Pancreas (tissue), 10 donors: ENCODE data around the gene NSMCE4A. TPM values are rescaled to one million over a fixed set of nuclear protein-coding genes. Genes with fewer than 3 reads are reported as not detected.

Experiments
- ATAC-seq, 4 donors: fragments of 200-7000 bp; cut with Tn5 transposase; one replicate each; pipeline versions ENCODE4 v1.8.0 to v1.9.1; 2020; ENCODE audit warnings: mild to moderate bottlenecking in 4 of 4, moderate library complexity in 4 of 4
- DNase-seq, 6 donors: peaks; one replicate each; pipeline ENCODE4 v3.0.0-alpha.2; 2020
- FAIRE-seq: peaks from 2 replicates; lab custom pipeline; 2012; peaks lifted over from hg19 to GRCh38; lab: Jason Lieb, UNC
- H3K27ac ChIP-seq, 4 donors: fragments of 200-600 bp; sonication (generic); 1 replicate in 3 of 4; 2 replicates in 1 of 4; pipeline versions ENCODE4 v1.5.0 to v1.8.0; 2020
- H3K27me3 ChIP-seq, 4 donors: fragments of 200-600 bp; one replicate each; pipeline ENCODE4 v1.8.0; 2021
- H3K36me3 ChIP-seq, 3 donors: fragments of 200-600 bp; sonication (generic) in 1 of 3; one replicate each; pipeline versions ENCODE4 v1.5.0 to v1.8.0; 2020 to 2021
- H3K4me1 ChIP-seq, 3 donors: fragments of 200-600 bp; one replicate each; pipeline ENCODE4 v1.8.0; 2021
- H3K4me3 ChIP-seq, 4 donors: fragments of 200-600 bp; sonication (generic) in 2 of 4; one replicate each; pipeline versions ENCODE4 v1.5.0 to v1.8.0; 2020 to 2021
- H3K9me3 ChIP-seq, 4 donors: fragments of 200-600 bp; one replicate each; pipeline ENCODE4 v1.8.0; 2021
- CTCF ChIP-seq, 4 donors: fragments of 200-600 bp; sonication (generic) in 3 of 4; IDR thresholded peaks; one replicate each; pipeline versions ENCODE4 v1.5.0 to v1.8.0; 2021; ENCODE audit warnings: antibody characterized with exemption in 4 of 4
- WGBS, 2 donors: extraction: QIAGEN DNeasy Blood & Tissue Kit; methylation state at CpG; one replicate each; pipeline ENCODE4 v1.1.7; 2013; 5-methylcytosine and 5-hydroxymethylcytosine counted together
- intact Hi-C, 3 donors: fragments of 100-400 bp; cut with DNase I; formaldehyde crosslinking; loops; one replicate each; pipeline versions ENCODE4 v1.11.1 to v1.14.2; 2022
- polyA plus RNA-seq, 2 donors: library from polyadenylated mRNA; stranded (reverse); fragments of 200-250 nt; gene quantifications; one replicate each; pipeline ENCODE4 v1.2.3, GENCODE V29; 2013
- total RNA-seq, 6 donors: library from RNA; stranded (reverse); fragmentation: NEBNext Ultra II Directional in 4 of 6; extraction: Animal tissue kit (Norgen Biotek cat#: 25700) in 4 of 6; gene quantifications; one replicate each; pipeline versions ENCODE4 v1.2.1 to v1.2.4, GENCODE V29; 2021 to 2023
- donor health status: healthy with polysubstance abuse.
- donor health status: DM: no; HTN: no; CAD: no; lungs with moderate emphysema.
- donor health status: DM: no; HTN: no; CAD: no.
- donor health status: control.
- donor health status: control.
- donor health status: Bipolar disorder and iron deficiency.
- donor health status: DM: yes; HTN: yes; CAD: no.
- donor health status: DM: no; HTN: no; CAD: no.
- donor health status: DM: no; HTN: no; CAD: no.
- donor health status: DM: yes; HTN: yes; CAD: no.

Gene NSMCE4A
- total and polyA plus RNA-seq, 8 donors, result 15.5 to 87.0 (median 24.5) TPM

- Histone ChIP-seq H3K9me3 (no peaks in the 10 kb centered on the region), H3K27ac (no peak overlapping the region), H3K36me3 (no peaks in the 10 kb centered on the region), H3K27me3 (no peaks in the 10 kb centered on the region), H3K4me3 (no peak overlapping the region), H3K4me1 (no peaks in the 10 kb centered on the region)
- WGBS, 2 donors, result 89 to 95% methylated on average over 2 of the region's 2 CpGs
- no peak for TF ChIP-seq CTCF (IDR thresholded peaks at IDR 0.05)
- no peak for FAIRE-seq
- no peak for ATAC-seq
- no peak for DNase-seq
- intact Hi-C loops, result no loop called here
Observed at GRCh38 chr10:121981346-121981745, 6.3 kb upstream of the NSMCE4A start.

GRCh38 chr10:121978511-121978910 lies 3.5 kb upstream of the NSMCE4A start:
- Histone ChIP-seq H3K36me3 (no peaks in the 10 kb centered on the region), H3K27me3 (no peaks in the 10 kb centered on the region), H3K4me1 (peaks cover under 1 to 5% (median 5%) of the 10 kb centered on the region in 3 donors), H3K9me3 (no peaks in the 10 kb centered on the region), H3K27ac (no peak overlapping the region), H3K4me3 (no peak overlapping the region)
- WGBS, 2 donors, result 95 to 97% methylated on average over 23 to 26 of the region's 26 CpGs
- intact Hi-C loops, result no loop called here
- TF ChIP-seq CTCF (IDR thresholded peaks at IDR 0.05), result no peak
- DNase-seq, result peak in 1 of 6 donors; percentile 61
- FAIRE-seq, result no peak
- no peak for ATAC-seq

- H3K4me1 ChIP-seq, result peaks cover 4 to 15% (median 8%) of the 10 kb centered on the region in 3 donors
- FAIRE-seq (no peak), ATAC-seq (no peak), DNase-seq (no peak)
- TF ChIP-seq CTCF (IDR thresholded peaks at IDR 0.05), result no peak
- H3K27ac ChIP-seq, result no peak overlapping the region
- H3K27me3 ChIP-seq, result no peaks in the 10 kb centered on the region
- no peaks in the 10 kb centered on the region for H3K36me3 ChIP-seq
- no peaks in the 10 kb centered on the region for H3K9me3 ChIP-seq
- WGBS, 2 donors, result 88 to 95% methylated on average over 6 of the region's 6 CpGs
- no peak overlapping the region for H3K4me3 ChIP-seq
- intact Hi-C loops, result no loop called here
Observed at GRCh38 chr10:121976607-121977006, 1.6 kb upstream of the NSMCE4A start.

- peaks cover 0 to 4% (median 3%) of the 10 kb centered on the region in 3 donors for H3K36me3 ChIP-seq
- FAIRE-seq, result no peak
- ATAC-seq, result peak; percentile 16 to 40 (median 34)
- H3K27ac ChIP-seq, result peak overlapping the region; percentile 83 to 98 (median 94)
- peak; percentile 20 to 60 (median 50) for TF ChIP-seq CTCF (IDR thresholded peaks at IDR 0.05)
- WGBS, 2 donors, result 34 to 35% methylated on average over 21 of the region's 21 CpGs
- DNase-seq, result no peak
- H3K9me3 ChIP-seq, result no peaks in the 10 kb centered on the region
- H3K4me1 ChIP-seq, result peaks cover 4 to 15% (median 8%) of the 10 kb centered on the region in 3 donors
- H3K27me3 ChIP-seq, result no peaks in the 10 kb centered on the region
- intact Hi-C loops, result no loop called here
- peak overlapping the region; percentile 69 to 92 (median 84) for H3K4me3 ChIP-seq
Observed at GRCh38 chr10:121975295-121976086, 474 bp upstream of the NSMCE4A start.
